Measurements from ENCODE around the gene GREM2. TPM values are rescaled to one million over a fixed set of nuclear protein-coding genes. Genes with fewer than 3 reads are reported as not detected.
A peak's percentile ranks its signal among the peaks of the same experiment; 100 is the strongest.

The GREM2 gene
- total and polyA plus RNA-seq, 2 of the 4 experiments (the other 2 are of a cell fraction) = 3.0 to 14.2 TPM

DNA sequence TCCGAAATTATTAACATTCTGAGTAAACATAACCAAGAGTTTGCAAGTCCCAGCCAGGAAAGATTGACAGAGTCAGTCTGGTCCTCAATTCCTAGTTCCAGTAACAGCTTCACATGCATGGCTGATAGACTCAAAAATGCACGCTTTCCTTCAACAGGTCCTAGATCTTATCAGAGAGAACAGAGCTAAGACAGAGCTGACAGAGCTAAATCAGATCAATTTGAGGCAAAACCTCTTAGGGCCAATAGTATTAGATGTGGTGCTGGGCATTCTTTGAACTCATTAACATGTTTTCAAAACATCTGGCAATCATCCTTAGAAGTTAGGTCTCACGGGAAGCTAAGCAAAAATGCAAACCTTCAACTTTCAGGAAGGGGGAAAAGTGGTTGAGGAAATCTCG lies 114.0 kb downstream of the GREM2 start:
- Histone ChIP-seq H3K4ac (ENCODE audit: low read depth, low read length) (no peak overlapping the region; the same call in 1 of the 2 replicates), H3K36me3 (ENCODE audit: control insufficient read depth, insufficient read depth, low read length) (no peaks in the 10 kb centered on the region), H2BK20ac (ENCODE audit: low read depth, low read length) (peak overlapping the region; percentile 90), H3K9me1 (ENCODE audit: insufficient read depth, low read length) (peaks cover 15% of the 10 kb centered on the region), H3K4me2 (ENCODE audit: low read depth, low read length) (no peak overlapping the region), H3K27me3 (ENCODE audit: control insufficient read depth, insufficient read depth, low read length) (no peaks in the 10 kb centered on the region), H2BK5ac (ENCODE audit: low read depth, low read length, poor library complexity, severe bottlenecking) (no peak overlapping the region), H2AK5ac (ENCODE audit: low read depth, low read length) (no peak overlapping the region; the same call in 1 of the 2 replicates), H3K4me3 (ENCODE audit: insufficient read depth, low read depth, low read length) (no peak overlapping the region), H3K4me1 (ENCODE audit: control insufficient read depth, insufficient read depth, low read length) (peaks cover 9% of the 10 kb centered on the region; the same call in 1 of the 2 replicates), H2BK120ac (ENCODE audit: low read depth, low read length) (peak overlapping the region; percentile 1; the same call in 1 of the 2 replicates), H3K9ac (ENCODE audit: low read depth, low read length) (no peak overlapping the region), H4K91ac (ENCODE audit: insufficient read depth, low read depth, low read length) (no peak overlapping the region; the same call in 1 of the 2 replicates), H4K20me1 (ENCODE audit: insufficient read depth, low read length) (no peaks in the 10 kb centered on the region), H4K5ac (ENCODE audit: low read depth, low read length) (no peak overlapping the region), H4K8ac (ENCODE audit: low read depth in 2 of 2, low read length in 2 of 2) (peak overlapping the region in 1 of 2 experiments; percentile 85; a peak in 1 of 4 replicates), H3K14ac (replicated peaks; ENCODE audit: low read depth, low read length) (no peak overlapping the region), H3K27ac (ENCODE audit: insufficient read depth, low read length) (no peak overlapping the region), H3K79me1 (ENCODE audit: low read depth in 1 of 2, low read length in 2 of 2) (peaks cover 0 to 35% of the 10 kb centered on the region in 2 experiments; a peak in 3 of 4 replicates), H3K9me3 (ENCODE audit: control insufficient read depth, insufficient read depth, low read length) (no peaks in the 10 kb centered on the region), H2AK9ac (replicated peaks; ENCODE audit: low read depth, low read length, poor library complexity) (no peak overlapping the region), H3K56ac (ENCODE audit: extremely low read depth, insufficient read depth, low read length) (no peak overlapping the region), H2AFZ (replicated peaks; ENCODE audit: low read length, poor library complexity) (no peak overlapping the region), H2BK15ac (ENCODE audit: low read depth, low read length) (peak overlapping the region; percentile 96; the same call in 1 of the 3 replicates), H3K23ac (ENCODE audit: low read depth, low read length) (no peak overlapping the region), H3K18ac (ENCODE audit: low read depth, low read length) (no peak overlapping the region; the same call in 1 of the 2 replicates)
- no CpG with 5 or more reads among the region's 4 CpGs for WGBS, 2 experiments (ENCODE audit: extremely low coverage in 2 of 2, insufficient read length in 1 of 2)
- intact Hi-C loops (cut with micrococcal nuclease) = no loop called here
- TF ChIP-seq MAFK (IDR thresholded peaks at IDR 0.05; ENCODE audit: low read depth, low read length) = no peak
- ATAC-seq (ENCODE audit: low read depth) = no peak
- ChIA-PET POLR2A (ENCODE audit: unreplicated experiment) (no interaction called here), CTCF (interaction anchor here (0.6 kb wide), 1 partner anchor 712 kb away, joined by 3 read pairs; no protein-coding TSS in a partner anchor)
- dilution Hi-C loops (cut with HindIII; ENCODE audit: low sequenced_read_pairs, unreplicated experiment) = no loop called here
- no peak for DNase-seq
- BruUV-seq (replicated peaks) = no TSS peak
- in situ Hi-C loops (cut with MboI; ENCODE audit: low sequenced_read_pairs) = no loop called here

Measured in IMR-90 (cell line).